HUES64 (cell line): ENCODE measurements around the gene COL11A2.
A peak's percentile ranks its signal among the peaks of the same experiment; 100 is the strongest.

ENCODE experiments used
- H3K27ac ChIP-seq: 2 replicates; pipeline ENCODE4 v1.7.0; 2013; ENCODE audit warnings: low read depth, low read length, inconsistent platforms
- H3K27me3 ChIP-seq: 2 replicates; pipeline ENCODE4 v1.6.1; 2013; ENCODE audit warnings: mild to moderate bottlenecking, low read length; ENCODE audit not compliant: insufficient read depth
- H3K36me3 ChIP-seq: 2 replicates; pipeline ENCODE4 v1.6.1; 2013; ENCODE audit warnings: mild to moderate bottlenecking, low read length; ENCODE audit not compliant: insufficient read depth
- H3K4me1 ChIP-seq: 2 replicates; pipeline ENCODE4 v1.6.1; 2013; ENCODE audit warnings: mild to moderate bottlenecking, low read length, moderate library complexity; ENCODE audit not compliant: insufficient read depth
- H3K4me3 ChIP-seq: 2 replicates; pipeline ENCODE4 v1.5.1; 2013; ENCODE audit warnings: mild to moderate bottlenecking, low read length, moderate library complexity
- H3K9ac ChIP-seq: 2 replicates; pipeline ENCODE4 v1.6.1; 2013; ENCODE audit warnings: mild to moderate bottlenecking, low read depth, low read length
- H3K9me3 ChIP-seq: 2 replicates; pipeline ENCODE4 v1.6.1; 2013; ENCODE audit warnings: low read depth, low read length; ENCODE audit not compliant: insufficient read depth
- WGBS: fragments of 150-250, 120-280 bp; methylation state at CpG from one replicate; pipeline ENCODE4 v1.1.7; 2013; ENCODE audit warnings: missing lambda C conversion rate; 5-methylcytosine and 5-hydroxymethylcytosine counted together

The COL11A2 gene

GRCh38 chr6:33206027-33206863 lies 14.0 kb upstream of the COL11A2 start:
- no peak overlapping the region for H3K9ac ChIP-seq
- WGBS = 65% methylated on average over 3 of the region's 3 CpGs
- peaks cover 45% of the 10 kb centered on the region for H3K27me3 ChIP-seq
- H3K4me1 ChIP-seq = peaks cover 31% of the 10 kb centered on the region
- peak overlapping the region; percentile 14; the same call in 1 of the 2 replicates for H3K4me3 ChIP-seq
- H3K36me3 ChIP-seq = peaks cover 40% of the 10 kb centered on the region
- no peaks in the 10 kb centered on the region for H3K9me3 ChIP-seq
- H3K27ac ChIP-seq = no peak overlapping the region

DNA sequence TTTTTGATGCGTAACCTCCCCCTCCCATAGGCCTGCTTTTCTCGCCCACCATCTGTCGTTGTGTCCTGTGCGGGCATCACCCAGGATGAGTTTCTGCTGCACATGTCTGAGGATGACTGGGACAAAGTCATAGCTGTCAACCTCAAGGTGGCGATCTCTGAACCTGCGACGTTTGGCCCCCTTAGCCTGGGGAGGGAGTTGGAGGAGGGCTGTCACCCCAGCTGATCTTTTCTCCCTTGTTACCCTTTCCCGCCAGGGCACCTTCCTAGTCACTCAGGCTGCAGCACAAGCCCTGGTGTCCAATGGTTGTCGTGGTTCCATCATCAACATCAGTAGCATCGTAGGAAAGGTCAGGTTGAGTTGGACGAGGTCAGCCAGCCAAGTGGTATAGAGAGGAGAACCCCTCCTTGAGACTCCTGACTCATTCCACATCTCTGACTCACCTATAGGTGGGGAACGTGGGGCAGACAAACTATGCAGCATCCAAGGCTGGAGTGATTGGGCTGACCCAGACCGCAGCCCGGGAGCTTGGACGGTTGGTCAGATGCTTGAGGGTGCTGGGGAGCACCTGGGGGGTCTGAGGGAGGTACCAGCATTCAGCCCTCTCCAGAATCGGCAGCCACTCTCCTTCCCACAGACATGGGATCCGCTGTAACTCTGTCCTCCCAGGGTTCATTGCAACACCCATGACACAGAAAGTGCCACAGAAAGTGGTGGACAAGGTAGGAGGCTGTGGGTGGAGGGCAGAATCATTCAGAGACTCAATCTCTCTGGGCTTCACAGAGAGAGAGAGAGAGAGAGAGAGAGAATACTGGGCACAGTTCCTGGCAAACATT lies 13.1 kb upstream of the COL11A2 start:
- peaks cover 31% of the 10 kb centered on the region for H3K4me1 ChIP-seq
- H3K4me3 ChIP-seq = peak overlapping the region; percentile 80
- 26% methylated on average over 17 of the region's 17 CpGs for WGBS
- H3K9ac ChIP-seq = peak overlapping the region; percentile 72
- peaks cover 38% of the 10 kb centered on the region for H3K27me3 ChIP-seq
- no peaks in the 10 kb centered on the region for H3K9me3 ChIP-seq
- peaks cover 36% of the 10 kb centered on the region for H3K36me3 ChIP-seq
- no peak overlapping the region for H3K27ac ChIP-seq

DNA sequence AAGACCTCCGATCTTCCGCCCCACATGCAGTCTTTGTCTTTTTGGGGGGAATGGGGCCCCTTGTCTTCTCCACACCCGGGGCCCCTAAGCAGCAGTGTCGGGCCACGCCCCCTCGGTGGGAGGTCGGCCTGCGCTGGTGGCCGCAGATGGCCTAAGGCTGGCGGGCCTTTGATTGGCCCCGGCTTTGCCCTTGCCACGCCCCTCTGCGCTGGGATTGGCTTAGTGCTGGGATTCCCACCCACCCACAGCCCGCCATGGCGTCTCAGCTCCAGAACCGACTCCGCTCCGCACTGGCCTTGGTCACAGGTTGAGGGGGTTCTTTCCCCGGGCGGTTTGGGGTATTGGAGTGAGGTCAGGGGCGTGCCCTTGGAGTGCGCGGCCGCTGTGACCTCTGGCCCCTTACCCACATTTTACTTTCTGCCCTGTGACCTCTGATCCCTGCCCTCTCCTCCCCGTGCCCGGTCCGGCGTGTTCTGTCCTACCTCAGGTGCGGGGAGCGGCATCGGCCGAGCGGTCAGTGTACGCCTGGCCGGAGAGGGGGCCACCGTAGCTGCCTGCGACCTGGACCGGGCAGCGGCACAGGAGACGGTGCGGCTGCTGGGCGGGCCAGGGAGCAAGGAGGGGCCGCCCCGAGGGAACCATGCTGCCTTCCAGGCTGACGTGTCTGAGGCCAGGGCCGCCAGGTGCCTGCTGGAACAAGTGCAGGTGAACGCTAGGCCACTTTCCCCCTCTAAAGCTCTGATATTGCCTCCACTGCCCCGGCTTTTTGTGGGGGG lies 12.3 kb upstream of the COL11A2 start, which contains the start of gene HSD17B8:
TSS of gene HSD17B8 (plus strand) at position 241 of the 776 bp plus-strand sequence. CDS start at position 255, 14 bp downstream.
- no peaks in the 10 kb centered on the region for H3K9me3 ChIP-seq
- peak within 1 kb of the TSS; percentile 39 for H3K27ac ChIP-seq
- H3K4me3 ChIP-seq = peak within 1 kb of the TSS; percentile 80
- under 1% methylated on average over 48 of the region's 48 CpGs for WGBS
- peaks cover 28% of the 10 kb centered on the region for H3K36me3 ChIP-seq
- H3K9ac ChIP-seq = peak within 1 kb of the TSS; percentile 72
- peaks cover 32% of the 10 kb centered on the region for H3K4me1 ChIP-seq
- peaks cover 37% of the 10 kb centered on the region for H3K27me3 ChIP-seq

DNA sequence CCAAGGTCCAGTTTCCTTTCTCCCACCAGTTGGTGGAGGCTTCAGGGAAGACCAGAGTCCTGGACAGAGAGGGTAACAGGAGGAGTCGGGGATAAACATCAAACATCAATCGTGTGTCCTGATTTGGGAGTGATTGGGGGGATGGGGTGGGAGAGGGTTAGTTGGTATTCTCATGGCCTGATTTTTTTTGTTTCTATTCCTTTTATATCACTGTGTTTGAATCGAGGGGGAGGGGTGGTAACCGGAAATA lies 11.8 kb upstream of the COL11A2 start:
- H3K9ac ChIP-seq = no peak overlapping the region
- H3K27ac ChIP-seq = no peak overlapping the region
- peaks cover 37% of the 10 kb centered on the region for H3K27me3 ChIP-seq
- H3K36me3 ChIP-seq = peaks cover 26% of the 10 kb centered on the region
- H3K4me1 ChIP-seq = peaks cover 36% of the 10 kb centered on the region
- peak overlapping the region; percentile 80 for H3K4me3 ChIP-seq
- whole genome bisulfite sequencing = 7% methylated on average over 3 of the region's 4 CpGs
- no peaks in the 10 kb centered on the region for H3K9me3 ChIP-seq

DNA sequence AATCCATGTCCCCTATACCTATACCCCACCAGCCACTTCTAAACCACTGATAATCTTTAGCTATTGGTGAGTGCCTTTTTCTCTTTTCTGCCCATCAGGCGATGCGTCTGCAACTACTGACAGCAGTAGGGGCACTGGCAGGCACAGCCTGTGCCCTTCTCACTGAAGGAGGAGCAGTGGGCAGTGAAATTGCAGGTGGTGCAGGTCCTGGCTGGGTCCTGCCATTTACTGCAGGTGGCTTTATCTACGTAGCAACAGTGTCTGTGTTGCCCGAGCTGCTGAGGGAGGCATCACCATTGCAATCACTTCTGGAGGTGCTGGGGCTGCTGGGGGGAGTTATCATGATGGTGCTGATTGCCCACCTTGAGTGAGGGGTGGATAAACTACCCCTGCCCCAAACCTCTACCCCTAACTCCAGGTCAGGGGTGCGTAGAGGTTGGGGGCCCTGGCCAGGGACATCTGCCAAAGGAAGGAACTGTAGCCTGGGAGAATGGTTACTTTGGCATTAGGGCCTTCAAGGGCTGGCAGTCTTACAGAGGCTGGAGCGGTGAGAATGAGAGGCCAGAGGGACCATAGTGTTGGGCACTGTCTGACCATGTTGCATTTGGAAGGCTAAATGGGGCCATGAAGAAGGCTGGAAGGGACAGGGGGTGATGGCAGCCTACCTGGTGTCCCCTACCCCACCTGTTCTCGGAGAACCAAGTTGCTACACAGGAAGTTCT lies 11.3 kb upstream of the COL11A2 start:
- Histone ChIP-seq H3K4me3 (peak overlapping the region; percentile 80), H3K27ac (no peak overlapping the region), H3K9ac (no peak overlapping the region), H3K36me3 (peaks cover 26% of the 10 kb centered on the region), H3K9me3 (no peaks in the 10 kb centered on the region), H3K4me1 (peaks cover 32% of the 10 kb centered on the region), H3K27me3 (peaks cover 33% of the 10 kb centered on the region)
- 94% methylated on average over 7 of the region's 7 CpGs for WGBS

DNA sequence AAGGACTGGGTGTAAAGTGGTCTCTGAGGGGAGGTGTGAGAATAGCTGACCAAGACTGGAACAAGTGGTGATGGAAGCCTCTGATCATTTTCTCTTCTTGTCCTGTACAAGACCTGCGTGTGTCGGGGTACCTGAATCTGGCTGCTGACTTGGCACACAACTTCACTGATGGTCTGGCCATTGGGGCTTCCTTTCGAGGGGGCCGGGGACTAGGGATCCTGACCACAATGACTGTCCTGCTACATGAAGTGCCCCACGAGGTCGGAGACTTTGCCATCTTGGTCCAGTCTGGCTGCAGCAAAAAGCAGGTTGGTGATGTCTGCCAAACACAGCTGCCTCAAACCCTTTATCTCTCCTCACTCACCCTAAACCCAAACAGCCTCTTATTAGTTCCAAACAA lies 10.5 kb upstream of the COL11A2 start:
- no peak overlapping the region for H3K9ac ChIP-seq
- no peak overlapping the region for H3K4me3 ChIP-seq
- H3K4me1 ChIP-seq = peaks cover 32% of the 10 kb centered on the region

GRCh38 chr6:33201935-33202334 lies 9.7 kb upstream of the COL11A2 start:
- WGBS = 97% methylated on average over 3 of the region's 6 CpGs
- H3K9ac ChIP-seq = peak overlapping the region; percentile 93
- H3K4me3 ChIP-seq = peak overlapping the region; percentile 83
- H3K4me1 ChIP-seq = peaks cover 32% of the 10 kb centered on the region
- H3K27me3 ChIP-seq = peaks cover 20% of the 10 kb centered on the region
- H3K36me3 ChIP-seq = peaks cover 30% of the 10 kb centered on the region
- H3K9me3 ChIP-seq = no peaks in the 10 kb centered on the region
- H3K27ac ChIP-seq = no peak overlapping the region

More for the DNA sequence above, 10.5 kb upstream of the COL11A2 start:
- Histone ChIP-seq H3K27ac (no peak overlapping the region), H3K36me3 (peaks cover 26% of the 10 kb centered on the region), H3K9me3 (no peaks in the 10 kb centered on the region), H3K27me3 (peaks cover 29% of the 10 kb centered on the region)
- 93% methylated on average over 6 of the region's 6 CpGs for WGBS

DNA sequence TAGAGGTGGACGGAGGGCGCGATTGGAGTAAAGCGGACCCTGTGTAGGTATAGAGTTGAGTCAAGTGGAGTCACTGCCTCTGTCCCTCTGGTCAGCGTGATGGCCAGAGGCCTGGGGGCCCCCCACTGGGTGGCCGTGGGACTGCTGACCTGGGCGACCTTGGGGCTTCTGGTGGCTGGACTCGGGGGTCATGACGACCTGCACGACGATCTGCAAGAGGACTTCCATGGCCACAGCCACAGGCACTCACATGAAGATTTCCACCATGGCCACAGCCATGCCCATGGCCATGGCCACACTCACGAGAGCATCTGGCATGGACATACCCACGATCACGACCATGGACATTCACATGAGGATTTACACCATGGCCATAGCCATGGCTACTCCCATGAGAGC lies 8.9 kb upstream of the COL11A2 start:
- peaks cover 12% of the 10 kb centered on the region for H3K27me3 ChIP-seq
- 5% methylated on average over 14 of the region's 14 CpGs for WGBS
- H3K27ac ChIP-seq = peak overlapping the region; percentile 99
- H3K4me3 ChIP-seq = peak overlapping the region; percentile 83
- peaks cover 26% of the 10 kb centered on the region for H3K4me1 ChIP-seq
- H3K9ac ChIP-seq = peak overlapping the region; percentile 93
- no peaks in the 10 kb centered on the region for H3K9me3 ChIP-seq
- peaks cover 36% of the 10 kb centered on the region for H3K36me3 ChIP-seq

DNA sequence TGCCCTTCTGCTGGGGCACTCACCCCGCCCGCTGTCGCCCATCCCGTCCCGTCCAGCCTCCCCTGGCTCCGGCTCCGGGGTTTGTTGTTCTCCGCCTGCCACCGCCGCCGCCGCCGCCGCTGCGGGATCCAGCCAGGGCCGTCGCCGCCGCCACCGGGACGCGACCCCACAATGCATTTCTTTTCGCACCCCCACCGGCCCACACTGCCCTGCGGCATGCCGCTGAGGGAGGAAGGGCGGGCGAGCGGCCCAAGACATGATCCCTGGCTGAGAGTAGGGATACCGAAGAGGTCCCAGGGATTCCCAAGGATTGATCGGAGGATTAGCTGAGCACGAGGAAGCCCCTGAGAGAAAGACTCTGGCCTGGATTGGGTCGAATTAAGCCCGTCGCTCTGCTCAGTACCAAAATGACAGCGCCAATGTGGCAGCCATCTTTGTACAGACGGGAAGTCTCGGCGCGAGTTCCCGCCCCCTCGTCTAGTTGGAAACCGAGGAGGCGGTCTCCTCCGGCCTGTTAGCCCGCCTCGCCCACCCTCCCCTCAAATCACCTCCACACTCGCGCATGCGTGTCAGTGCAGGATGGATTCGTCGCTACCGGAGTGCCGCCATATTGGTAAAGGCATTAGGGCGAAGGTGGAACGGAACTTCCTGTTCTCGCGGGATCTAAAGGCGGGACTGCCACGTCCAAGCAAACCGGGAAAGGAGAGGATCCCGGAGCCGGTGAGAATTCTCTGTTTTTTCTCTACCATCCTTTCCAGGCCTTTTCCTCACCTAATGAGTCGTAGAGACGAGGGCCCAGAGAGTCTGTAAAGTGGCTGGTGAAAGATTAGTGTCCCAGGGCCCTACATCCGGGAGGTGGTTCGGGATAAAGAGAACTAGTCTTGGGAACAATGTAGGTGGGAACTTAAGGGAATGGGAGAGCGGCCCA lies 8.2 kb upstream of the COL11A2 start, which contains the start of the genes RXRB and SLC39A7:
TSS of gene RXRB (minus strand) at position 447 of the 928 bp plus-strand sequence. CDS start at position 258, 189 bp downstream.
TSS of gene SLC39A7 (plus strand) at position 649 of the 928 bp plus-strand sequence. CDS start 379 bp downstream, outside the sequence.
- Histone ChIP-seq H3K4me3 (peak within 1 kb of the TSS; percentile 83), H3K9me3 (no peaks in the 10 kb centered on the region), H3K27ac (peak within 1 kb of the TSS; percentile 99), H3K4me1 (peaks cover 23% of the 10 kb centered on the region), H3K9ac (peak within 1 kb of the TSS; percentile 93), H3K36me3 (peaks cover 42% of the 10 kb centered on the region), H3K27me3 (peaks cover 6% of the 10 kb centered on the region)
- under 1% methylated on average over 68 of the region's 68 CpGs for WGBS
